GM11168 (cell line): ENCODE data around the gene TXNDC11.

ENCODE experiments used
- in situ Hi-C: fragments of 300-500 bp; cut with MboI; formaldehyde crosslinking; loops from one replicate; pipeline ENCODE4 v1.12.0; 2022; ENCODE audit warnings: low sequenced_read_pairs; ENCODE audit not compliant: unreplicated experiment

The TXNDC11 gene

DNA sequence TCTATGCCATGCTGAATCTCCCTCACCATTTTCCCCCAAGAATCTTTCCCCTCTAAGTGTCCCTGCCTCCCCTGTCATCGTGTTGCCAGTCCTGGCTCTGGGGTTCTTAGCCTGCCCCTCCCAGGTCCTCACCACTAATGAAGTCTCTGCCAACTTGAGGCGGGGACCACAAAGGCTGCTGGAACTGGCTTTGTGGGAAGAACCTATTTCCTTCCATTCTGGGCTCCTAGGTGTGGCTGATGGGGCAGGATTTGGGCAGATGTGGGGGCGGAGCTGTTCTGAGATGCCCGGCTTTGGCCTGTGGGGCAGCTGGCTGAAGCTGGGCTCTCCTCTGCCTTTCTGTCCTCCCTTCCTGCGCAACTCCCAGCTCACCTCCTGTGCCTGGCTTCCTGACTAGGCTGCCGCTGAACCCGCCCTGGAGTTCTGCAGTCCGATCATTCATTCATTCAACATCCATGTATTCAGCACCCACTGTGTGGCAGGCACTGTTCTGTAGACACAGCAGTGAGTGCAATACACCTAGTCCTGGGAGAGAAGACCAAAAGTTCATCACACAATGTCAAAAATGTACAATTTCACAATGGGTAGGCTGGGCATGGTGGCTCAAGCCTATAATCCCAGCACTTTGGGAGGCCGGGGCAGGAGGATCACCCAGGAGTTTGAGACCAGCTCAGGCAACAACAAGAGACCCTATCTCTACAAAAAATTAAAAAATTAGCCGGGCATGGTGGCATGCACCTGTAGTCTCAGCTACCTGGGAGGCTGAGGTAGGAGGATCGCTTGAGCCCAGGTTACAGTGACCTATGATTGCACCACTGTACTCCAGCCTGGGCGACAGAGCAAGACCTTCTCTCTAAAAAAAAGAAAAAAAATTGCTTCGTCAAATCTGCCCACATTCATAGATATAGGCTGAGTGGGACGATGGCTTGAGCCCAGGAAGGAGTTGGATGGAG, 76.3 kb downstream of the TXNDC11 start:
- in situ Hi-C loops: no loop called here

DNA sequence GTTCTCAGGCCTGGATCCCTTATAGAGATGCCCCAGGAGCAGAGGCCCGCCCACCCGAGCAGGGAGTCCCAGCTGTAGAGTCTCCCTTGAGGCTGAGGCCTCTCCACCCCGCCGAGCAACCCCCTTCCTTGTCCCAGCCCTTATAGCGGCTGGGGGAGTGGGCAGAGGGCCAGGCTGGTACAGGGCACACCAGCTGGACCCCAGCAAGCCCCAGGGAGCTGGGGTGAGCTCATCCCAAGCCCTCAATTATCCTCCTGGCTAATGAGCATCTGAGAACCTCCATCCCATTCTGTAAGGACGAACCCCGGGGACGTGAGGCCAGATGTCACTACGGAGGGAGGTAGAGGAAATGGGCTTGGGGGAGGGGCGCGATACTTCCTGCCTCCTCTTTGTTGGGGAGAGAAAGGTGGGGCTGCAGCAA, 77.6 kb downstream of the TXNDC11 start:
- in situ Hi-C loops: no loop called here

DNA sequence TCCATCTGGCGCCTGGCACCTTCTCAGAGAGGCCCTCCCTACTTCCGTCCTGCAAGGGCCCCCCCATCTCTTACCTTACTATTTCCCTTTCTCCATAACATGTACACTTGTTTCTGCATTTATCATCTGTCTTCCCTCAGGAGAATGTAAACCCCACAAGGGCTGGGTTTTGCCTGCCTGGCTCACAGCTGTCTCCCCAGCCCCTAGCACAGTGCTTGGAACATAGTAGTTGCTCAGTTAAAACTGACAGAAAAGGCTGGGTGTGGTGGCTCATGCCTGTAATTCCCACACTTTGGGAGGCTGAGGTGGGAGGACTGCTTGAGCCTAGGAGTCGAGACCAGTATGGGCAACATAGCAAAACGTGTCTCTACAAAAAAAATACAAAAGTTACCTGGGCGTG, 80.1 kb downstream of the TXNDC11 start:
- in situ Hi-C loops: no loop called here

DNA sequence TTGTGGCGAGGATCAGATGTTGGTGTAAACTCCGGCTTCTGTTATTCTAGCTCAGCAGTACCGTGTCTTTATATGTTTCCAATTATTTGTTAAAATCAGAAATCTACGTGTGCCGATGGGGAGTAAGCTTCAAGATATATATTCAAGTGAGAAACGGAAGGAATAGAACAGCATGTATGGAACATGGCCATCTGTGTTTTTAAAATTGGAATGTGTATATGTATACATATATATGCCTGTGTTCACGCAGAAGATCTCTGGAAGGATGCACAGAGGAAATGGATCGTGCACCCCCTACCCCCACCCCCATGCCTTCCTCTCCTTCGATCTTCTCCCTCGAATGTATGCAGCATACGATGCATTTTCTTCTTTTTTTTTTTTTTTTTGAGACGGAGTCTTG, 82.1 kb downstream of the TXNDC11 start:
- in situ Hi-C loops: no loop called here

DNA sequence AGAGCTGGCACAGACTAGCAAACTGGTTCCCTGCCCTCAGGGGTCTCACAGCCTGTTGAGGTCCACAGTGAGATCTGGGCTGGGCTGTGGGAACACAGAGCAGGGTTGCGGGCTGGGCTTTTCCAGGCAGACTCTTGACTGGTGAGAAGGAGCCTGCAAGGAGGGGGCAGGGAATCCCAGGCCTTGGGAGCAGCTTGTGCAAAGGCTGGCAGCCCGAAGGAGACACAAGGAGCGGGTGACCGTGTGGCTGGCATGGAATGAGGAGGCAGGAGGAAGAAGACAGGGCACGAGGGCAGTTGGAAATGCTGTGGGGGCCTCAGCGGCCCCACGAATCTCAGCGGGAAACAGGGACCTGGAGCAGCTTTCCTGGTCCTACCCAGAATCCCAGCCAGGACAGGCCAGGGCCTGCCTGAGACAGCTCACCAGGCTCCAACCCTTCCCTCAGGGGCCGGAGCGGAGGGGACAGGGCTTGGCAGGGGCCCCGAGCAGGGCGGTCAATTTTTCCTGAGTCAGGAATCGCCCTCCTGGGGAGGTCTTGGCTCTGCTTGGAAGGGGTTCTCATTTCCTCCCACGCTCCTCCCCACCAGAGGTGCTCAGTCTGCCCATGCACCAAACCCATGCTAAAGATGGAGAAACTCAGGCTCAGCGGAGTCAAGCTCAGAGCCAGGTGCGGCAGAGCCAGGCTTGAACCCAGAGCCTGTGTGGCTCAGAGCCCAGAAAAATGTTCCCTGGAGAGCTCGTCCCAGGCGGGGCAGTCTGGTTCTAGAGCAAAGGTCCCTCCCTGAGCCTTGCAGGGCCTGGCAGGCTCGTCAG, 83.6 kb downstream of the TXNDC11 start:
- in situ Hi-C loops: no loop called here

DNA sequence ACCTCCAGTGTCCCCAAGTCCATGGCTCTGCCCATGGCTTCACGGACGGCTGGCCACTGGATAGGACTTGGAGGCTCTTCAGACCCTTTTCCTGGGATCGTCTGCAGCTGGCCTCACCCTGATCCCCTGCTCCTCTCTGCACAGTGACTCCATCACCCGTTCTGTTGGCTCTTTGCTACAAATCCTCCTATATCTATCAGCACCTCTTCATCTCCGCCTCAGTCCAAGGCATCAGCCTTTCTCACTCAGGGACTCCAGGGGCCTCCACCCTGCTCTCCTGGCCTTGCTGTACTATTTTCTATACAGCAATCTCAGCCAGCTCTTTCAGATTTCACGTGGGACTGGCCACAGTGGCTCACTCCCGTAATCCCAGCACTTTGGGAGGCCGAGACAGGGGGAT, 85.1 kb downstream of the TXNDC11 start:
- in situ Hi-C loops: no loop called here

DNA sequence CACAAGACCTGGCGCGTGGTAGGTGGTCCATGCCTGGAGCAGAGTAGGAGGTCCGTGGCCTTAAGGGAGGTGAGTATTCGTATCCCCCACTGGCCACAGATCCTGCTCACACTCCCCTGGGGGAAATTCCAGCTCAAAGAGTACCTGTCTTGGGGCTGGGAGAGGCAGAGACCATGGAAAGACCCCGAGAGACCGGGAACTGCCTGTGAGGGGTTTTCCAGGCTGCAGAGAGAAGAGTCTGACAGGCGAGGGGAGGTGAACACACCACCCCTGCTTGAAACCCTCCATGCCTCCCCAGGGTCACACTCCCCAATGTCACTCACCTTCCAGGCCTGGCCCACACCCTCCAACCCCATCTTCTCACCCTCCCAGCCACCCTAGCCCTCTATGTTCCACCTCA, 87.0 kb downstream of the TXNDC11 start:
- in situ Hi-C loops: no loop called here

DNA sequence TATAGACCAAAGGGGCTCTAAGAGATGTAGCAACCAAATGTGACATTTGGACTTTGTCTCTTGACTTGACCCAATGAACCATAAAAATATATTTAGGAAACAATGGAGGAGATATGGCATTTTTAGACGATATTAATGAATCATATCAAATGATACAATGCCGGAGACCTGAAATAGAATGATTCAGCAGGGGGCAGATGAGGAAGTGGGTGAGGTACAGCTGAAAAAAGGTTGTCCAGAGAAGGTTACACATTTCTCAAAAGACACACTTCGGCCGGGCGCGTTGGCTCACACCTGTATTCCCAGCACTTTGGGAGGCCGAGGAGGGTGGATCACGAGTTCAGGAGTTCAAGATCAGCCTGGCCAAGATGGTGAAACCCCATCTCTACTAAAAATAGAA, 90.9 kb downstream of the TXNDC11 start:
- in situ Hi-C loops: no loop called here

DNA sequence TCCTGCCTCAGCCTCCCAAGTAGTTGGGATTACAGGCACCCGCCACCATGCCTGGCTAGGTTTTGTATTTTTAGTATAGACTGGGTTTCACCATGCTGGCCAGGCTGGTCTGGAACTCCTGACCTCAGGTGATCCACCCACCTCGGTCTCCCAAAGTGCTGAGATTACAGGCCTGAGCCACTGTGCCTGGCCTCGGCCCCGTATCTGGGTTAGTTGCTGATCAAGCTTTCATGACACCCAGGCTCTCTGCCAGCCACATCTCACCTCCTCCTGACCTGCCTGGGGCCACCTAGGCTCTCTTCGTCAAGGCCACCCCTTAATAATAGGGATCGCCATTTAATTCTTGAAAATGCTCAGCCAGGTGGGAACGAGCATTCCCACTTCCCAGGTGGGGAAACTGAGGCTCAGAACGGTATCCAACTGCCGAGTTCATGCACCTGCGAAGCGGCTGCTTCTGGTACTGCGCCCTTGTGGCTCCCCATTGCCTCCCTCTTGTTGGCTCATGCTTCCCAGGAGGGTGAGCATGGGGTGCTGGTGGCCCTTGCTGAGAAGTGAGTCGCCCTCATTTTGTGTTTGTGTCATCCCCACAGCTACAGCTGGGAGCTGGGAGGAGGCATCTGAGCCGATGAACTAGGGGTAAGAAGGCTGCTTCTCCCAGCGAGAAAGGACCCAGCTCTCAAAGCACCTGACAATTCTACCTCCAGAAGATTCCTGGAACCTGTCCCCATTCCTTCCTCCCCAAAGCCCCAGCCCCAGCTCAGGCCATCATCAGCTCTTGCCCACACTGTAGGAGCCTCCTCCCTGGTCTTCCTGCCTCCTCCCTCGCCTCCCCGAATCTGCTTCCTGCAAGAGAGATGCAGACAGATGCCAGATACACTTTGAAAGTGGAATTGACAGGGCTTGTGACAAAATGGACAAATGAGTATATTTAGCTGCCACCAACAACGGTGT, 91.7 kb downstream of the TXNDC11 start:
- in situ Hi-C loops: no loop called here

DNA sequence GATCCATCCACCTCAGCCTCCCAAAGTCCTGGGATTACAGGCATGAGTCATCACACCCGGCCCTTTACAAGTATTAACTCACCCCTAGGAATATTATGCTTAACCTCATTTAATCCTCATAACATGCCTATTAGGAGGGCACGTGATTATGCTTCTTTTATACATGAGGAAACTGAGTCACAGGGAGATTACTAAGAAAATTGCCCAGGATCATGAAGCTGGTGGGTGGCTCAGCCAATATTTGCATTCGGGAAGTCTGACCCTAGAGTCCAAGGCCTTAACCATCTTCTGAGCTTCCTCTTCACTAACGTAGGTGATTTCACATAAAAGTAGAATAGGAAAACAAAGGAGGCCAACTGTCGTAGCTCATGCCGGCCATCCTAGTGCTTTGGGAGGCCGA, 93.4 kb downstream of the TXNDC11 start:
- in situ Hi-C loops: loop anchor here (10.0 to 25.0 kb wide), 2 partner anchors 254 to 687 kb away; no protein-coding TSS in a partner anchor

DNA sequence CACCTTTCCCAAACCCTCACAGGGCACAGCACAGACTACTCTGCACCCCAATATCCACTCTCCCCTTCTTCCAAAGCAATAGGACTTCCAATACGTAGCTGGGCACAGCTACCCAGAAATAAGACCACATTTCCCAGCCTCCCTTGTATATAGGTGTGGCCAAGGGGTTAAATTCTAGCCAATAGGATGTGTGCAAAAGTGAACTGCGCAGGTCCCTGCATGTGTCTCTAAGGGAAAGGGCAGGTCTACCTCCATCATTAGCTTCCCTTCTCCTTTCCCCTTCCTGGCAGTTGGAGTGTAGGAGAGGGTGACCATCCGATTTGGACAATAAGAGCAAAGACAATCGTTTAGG, 99.9 kb downstream of the TXNDC11 start:
- in situ Hi-C loops: loop anchor here (5.0 to 25.0 kb wide), 3 partner anchors 115 to 680 kb away; a partner anchor contains a TSS

DNA sequence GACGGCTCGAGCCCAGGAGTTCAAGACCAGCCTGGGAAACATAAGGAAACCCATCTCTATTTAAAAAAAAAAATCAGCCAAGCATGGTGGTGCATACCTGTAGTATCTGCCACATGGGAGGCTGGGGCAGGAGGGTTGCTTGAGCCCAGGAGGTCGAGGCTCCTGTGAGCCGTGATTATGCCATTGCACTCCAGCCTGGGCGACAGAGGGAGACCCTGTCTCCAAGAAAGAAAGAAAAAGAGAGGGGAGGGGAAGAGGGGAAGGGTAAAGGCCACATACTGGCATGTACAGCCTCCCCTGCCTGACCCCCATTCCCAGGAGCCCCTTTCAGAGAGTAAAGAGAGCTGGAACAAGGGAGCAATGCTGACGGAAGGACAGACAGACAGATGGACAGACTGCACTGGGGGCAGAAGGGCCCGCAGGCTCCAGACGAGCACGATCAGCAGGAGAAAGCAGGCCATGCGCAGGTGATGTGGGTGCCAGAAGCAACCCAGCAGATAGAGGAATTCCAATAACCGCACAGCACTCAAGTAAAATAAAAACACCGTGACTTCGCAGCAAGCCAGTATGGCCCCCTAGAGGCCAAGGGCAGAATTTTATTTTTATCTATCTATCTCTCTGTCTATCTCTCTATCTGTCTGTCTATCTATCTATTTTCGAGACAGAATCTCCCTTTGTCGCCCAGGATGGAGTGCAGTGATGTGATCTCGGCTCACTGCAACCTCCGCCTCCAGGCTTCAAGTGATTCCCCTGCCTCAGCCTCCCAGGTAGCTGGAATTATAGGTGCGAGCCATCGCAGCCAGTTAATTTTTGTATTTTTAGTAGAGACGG, 101.5 kb downstream of the TXNDC11 start:
- in situ Hi-C loops: loop anchor here (5.0 to 25.0 kb wide), 3 partner anchors 114 to 679 kb away; a partner anchor contains a TSS

DNA sequence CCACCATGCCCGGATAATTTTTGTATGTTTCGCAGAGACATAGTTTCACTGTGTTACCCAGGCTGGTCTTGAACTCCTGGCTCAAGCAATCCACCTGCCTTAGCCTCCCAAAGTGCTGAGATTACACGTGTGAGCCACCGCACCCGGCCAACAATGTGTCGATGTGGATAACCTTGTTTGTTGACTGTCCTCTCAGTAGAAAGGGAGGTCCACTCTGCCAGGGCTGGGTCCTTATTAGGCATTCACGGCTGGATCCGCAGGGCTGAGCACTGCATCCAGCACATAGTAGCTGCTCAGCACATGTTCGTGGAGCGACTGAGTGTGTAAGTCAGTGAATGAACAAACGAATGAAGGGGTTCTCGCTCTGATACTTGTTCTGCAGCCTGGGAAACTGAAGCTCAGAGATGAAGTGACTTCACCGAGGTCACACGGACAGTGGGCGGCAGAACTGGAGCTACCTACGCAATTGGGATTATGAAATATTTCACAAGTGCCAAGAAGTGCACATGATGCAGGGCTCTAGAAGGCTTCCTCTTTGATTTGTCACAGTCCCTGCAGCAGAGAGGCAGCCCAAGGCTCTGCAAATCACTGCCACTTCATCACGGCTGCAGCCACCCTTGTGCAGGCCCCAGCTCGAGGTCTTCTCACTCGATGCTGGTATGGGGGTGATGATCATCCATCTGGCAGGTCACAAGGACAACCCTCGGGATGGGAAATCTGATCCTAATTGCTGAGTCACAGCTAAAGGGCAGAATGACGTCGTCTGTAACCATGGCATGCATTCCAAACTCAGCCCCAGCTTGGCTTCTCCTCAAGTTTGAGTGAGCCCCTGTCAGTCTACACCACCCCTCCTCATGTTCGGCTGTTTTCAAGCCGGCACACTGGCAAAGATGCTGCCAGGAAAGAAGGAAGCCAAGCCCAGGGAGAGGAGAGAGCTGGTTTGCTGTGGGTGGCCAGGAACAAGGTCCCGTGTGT, 102.4 kb downstream of the TXNDC11 start:
- in situ Hi-C loops: loop anchor here (5.0 to 25.0 kb wide), 3 partner anchors 113 to 678 kb away; a partner anchor contains a TSS

DNA sequence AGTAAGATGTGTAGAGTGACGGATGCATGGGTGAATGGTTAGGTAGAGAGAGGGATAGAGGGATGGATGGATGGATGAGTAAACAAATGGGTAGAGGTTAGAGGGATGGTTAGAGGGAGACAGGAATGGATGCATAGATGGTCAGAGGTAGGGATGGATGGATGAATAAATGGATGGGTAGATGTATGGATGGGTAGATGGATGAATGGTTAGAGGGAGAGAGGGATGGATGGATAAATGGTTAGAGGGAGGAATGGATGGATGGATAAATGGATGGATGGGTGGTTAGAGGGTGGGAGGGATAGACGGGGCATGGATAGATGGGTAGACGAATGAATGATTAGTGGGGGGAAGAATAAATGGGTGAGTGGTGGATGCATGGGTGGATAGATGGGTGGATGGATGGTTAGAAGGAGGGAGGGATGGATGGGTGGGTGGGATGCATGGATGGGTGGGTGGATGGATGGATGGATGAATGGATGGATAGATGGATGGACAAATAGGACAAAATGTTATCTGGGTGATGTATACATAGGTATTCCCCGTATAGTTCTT, 103.6 kb downstream of the TXNDC11 start:
- in situ Hi-C loops: loop anchor here (25.0 kb wide), 1 partner anchor 677 kb away; no protein-coding TSS in a partner anchor

DNA sequence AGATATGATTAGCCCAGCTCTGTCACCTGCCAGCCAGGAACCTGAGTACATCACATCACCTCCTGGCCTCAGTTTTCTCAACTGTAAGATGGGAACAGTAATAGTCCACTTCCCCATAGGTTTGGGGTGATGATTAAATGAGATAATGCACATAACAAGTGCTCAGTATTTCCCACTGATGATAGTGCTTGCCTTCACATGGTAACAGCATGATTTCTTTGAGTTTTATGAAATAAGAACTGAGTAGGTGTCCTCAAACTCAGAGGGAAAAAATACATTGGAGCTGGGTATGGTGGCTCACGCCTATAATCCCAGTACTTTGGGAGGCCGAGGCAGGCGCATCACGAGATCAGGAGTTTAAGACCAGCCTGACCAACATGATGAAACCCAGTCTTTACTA, 104.5 kb downstream of the TXNDC11 start:
- in situ Hi-C loops: loop anchor here (25.0 kb wide), 1 partner anchor 676 kb away; no protein-coding TSS in a partner anchor

DNA sequence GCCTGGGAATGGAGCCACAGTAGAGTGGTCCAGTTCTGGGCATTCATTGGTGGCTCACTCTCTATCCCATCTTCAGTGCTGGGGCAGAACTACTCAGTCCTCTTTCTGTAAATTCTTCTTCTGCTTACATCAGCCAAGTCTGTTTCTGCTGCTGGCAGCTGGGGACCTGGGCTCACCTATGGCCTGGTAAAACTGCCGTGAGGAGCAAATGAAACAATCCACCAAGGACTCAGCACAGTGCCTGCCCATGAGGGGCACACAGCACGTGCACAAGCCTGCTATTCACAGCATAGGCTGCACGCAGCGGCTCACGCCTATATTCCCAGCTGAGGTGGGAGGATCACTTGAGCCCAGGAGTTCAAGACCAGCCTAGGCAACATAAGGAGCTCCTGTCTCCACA, 105.3 kb downstream of the TXNDC11 start:
- in situ Hi-C loops: loop anchor here (25.0 kb wide), 1 partner anchor 675 kb away; no protein-coding TSS in a partner anchor

DNA sequence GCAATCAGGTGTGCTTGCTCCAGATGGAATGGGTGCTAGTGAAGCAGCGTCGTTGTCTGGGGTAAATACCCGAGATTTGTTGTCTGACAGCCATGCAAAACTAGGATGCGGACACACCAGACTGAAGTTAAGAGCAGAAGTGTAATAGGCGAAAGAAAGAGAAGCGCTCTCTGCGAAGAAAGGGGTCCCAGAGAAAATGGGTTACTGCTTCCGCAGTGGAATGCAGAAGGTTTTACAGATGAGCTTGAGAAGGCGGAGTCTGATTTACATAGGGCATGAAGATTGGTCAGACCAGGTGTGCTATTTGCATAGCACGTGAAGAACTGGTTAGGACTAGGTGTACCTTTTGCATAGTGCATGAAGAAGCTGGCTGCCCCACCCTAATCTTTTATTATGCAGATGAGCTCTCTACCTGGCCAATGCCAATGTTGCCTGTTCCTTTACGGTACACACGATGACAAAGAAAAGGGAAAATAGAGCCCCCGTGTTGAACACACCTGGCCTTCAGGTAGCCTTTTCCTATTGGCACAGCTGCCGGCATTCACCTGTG, 106.4 kb downstream of the TXNDC11 start:
- in situ Hi-C loops: loop anchor here (25.0 kb wide), 1 partner anchor 674 kb away; no protein-coding TSS in a partner anchor
